ENCODE measurements around the gene CD300E. TPM values are rescaled to one million over a fixed set of nuclear protein-coding genes. Genes with fewer than 3 reads are reported as not detected.

Gene CD300E
- total and polyA plus RNA-seq, 2 of the 4 experiments (the other 2 are of a cell fraction) = not detected

GRCh38 chr17:74606050-74606449 is 17.5 kb downstream of the CD300E start:
- no peaks in the 10 kb centered on the region for H4K20me1 ChIP-seq (ENCODE audit: insufficient read depth, low read length)
- no peak overlapping the region for H3K18ac ChIP-seq (ENCODE audit: low read depth, low read length)
- intact Hi-C loops (cut with micrococcal nuclease) (no loop called here), in situ Hi-C loops (cut with MboI; ENCODE audit: low sequenced_read_pairs) (no loop called here), dilution Hi-C loops (cut with HindIII; ENCODE audit: low sequenced_read_pairs, unreplicated experiment) (no loop called here)
- BruUV-seq (replicated peaks) = no TSS peak
- no peak overlapping the region for H3K4me2 ChIP-seq (ENCODE audit: low read depth, low read length)
- no peak overlapping the region for H4K5ac ChIP-seq (ENCODE audit: low read depth, low read length)
- no peak overlapping the region for H3K4ac ChIP-seq (ENCODE audit: low read depth, low read length)
- H2BK15ac ChIP-seq (ENCODE audit: low read depth, low read length) = no peak overlapping the region
- DNase-seq (no peak), ATAC-seq (ENCODE audit: low read depth) (no peak)
- no peak overlapping the region for H3K9ac ChIP-seq (ENCODE audit: low read depth, low read length)
- H3K79me1 ChIP-seq (ENCODE audit: low read depth in 1 of 2, low read length in 2 of 2) = no peaks in the 10 kb centered on the region
- no peak overlapping the region for H2BK5ac ChIP-seq (ENCODE audit: low read depth, low read length, poor library complexity, severe bottlenecking)
- no peak overlapping the region for H2AK5ac ChIP-seq (ENCODE audit: low read depth, low read length)
- no peak overlapping the region for H2AFZ ChIP-seq (replicated peaks; ENCODE audit: low read length, poor library complexity)
- H3K36me3 ChIP-seq (ENCODE audit: control insufficient read depth, insufficient read depth, low read length) = no peaks in the 10 kb centered on the region
- no peak overlapping the region for H3K56ac ChIP-seq (ENCODE audit: extremely low read depth, insufficient read depth, low read length)
- no peaks in the 10 kb centered on the region for H3K9me1 ChIP-seq (ENCODE audit: insufficient read depth, low read length)
- TF ChIP-seq MAFK (IDR thresholded peaks at IDR 0.05; ENCODE audit: low read depth, low read length) (no peak), MXI1 (IDR thresholded peaks at IDR 0.05; ENCODE audit: borderline replicate concordance, low read depth, low read length) (no peak), RCOR1 (IDR thresholded peaks at IDR 0.05; ENCODE audit: insufficient replicate concordance, low read length) (no peak), RAD21 (IDR thresholded peaks at IDR 0.05; ENCODE audit: low read length) (no peak), MAZ (IDR thresholded peaks at IDR 0.05; ENCODE audit: borderline replicate concordance, low read depth, low read length) (no peak), FOS (IDR thresholded peaks at IDR 0.05; ENCODE audit: low read depth, low read length) (no peak), POLR2A (IDR thresholded peaks at IDR 0.05; ENCODE audit: low read depth, low read length) (no peak), ELK1 (IDR thresholded peaks at IDR 0.05; ENCODE audit: borderline replicate concordance, low read depth, low read length) (no peak), RFX5 (IDR thresholded peaks at IDR 0.05; ENCODE audit: low read depth, low read length) (no peak), SMC3 (IDR thresholded peaks at IDR 0.05; ENCODE audit: low read depth, low read length) (no peak), BHLHE40 (IDR thresholded peaks at IDR 0.05; ENCODE audit: low read depth, low read length) (no peak), NFE2L2 (IDR thresholded peaks at IDR 0.05; ENCODE audit: low read depth, low read length) (no peak), USF2 (IDR thresholded peaks at IDR 0.05; ENCODE audit: low read depth, low read length) (no peak), CEBPB (IDR thresholded peaks at IDR 0.05; ENCODE audit: low read depth, low read length) (no peak), CHD1 (IDR thresholded peaks at IDR 0.05; ENCODE audit: low read depth, low read length) (no peak), CTCF (conservative IDR thresholded peaks at IDR 0.05; ENCODE audit: low read depth, low read length) (no peak)
- no peak overlapping the region for H4K91ac ChIP-seq (ENCODE audit: insufficient read depth, low read depth, low read length)
- WGBS, 2 experiments (ENCODE audit: extremely low coverage in 2 of 2, insufficient read length in 1 of 2) = 78% methylated on average over 5 of the region's 8 CpGs; no CpG with 5 or more reads in 1 of the 2 experiments
- H3K9me3 ChIP-seq (ENCODE audit: control insufficient read depth, insufficient read depth, low read length) = peaks cover 2% of the 10 kb centered on the region; the same call in 1 of the 2 replicates
- H2BK120ac ChIP-seq (ENCODE audit: low read depth, low read length) = no peak overlapping the region
- no peaks in the 10 kb centered on the region for H3K4me1 ChIP-seq (ENCODE audit: control insufficient read depth, insufficient read depth, low read length)
- CTCF ChIA-PET = no interaction called here
- H3K27me3 ChIP-seq (ENCODE audit: control insufficient read depth, insufficient read depth, low read length) = no peaks in the 10 kb centered on the region
- no peak overlapping the region for H3K14ac ChIP-seq (replicated peaks; ENCODE audit: low read depth, low read length)
- no peak overlapping the region for H3K23ac ChIP-seq (ENCODE audit: low read depth, low read length)
- H2BK20ac ChIP-seq (ENCODE audit: low read depth, low read length) = no peak overlapping the region
- no peak overlapping the region for H2AK9ac ChIP-seq (replicated peaks; ENCODE audit: low read depth, low read length, poor library complexity)
- H4K8ac ChIP-seq (ENCODE audit: low read depth in 2 of 2, low read length in 2 of 2) = no peak overlapping the region
- H3K4me3 ChIP-seq (ENCODE audit: insufficient read depth, low read depth, low read length) = no peak overlapping the region
- POLR2A ChIA-PET (ENCODE audit: unreplicated experiment) = no interaction called here
- H3K27ac ChIP-seq (ENCODE audit: insufficient read depth, low read length) = no peak overlapping the region
